ENCODE measurements around the gene UBASH3B.

Gene UBASH3B

DNA sequence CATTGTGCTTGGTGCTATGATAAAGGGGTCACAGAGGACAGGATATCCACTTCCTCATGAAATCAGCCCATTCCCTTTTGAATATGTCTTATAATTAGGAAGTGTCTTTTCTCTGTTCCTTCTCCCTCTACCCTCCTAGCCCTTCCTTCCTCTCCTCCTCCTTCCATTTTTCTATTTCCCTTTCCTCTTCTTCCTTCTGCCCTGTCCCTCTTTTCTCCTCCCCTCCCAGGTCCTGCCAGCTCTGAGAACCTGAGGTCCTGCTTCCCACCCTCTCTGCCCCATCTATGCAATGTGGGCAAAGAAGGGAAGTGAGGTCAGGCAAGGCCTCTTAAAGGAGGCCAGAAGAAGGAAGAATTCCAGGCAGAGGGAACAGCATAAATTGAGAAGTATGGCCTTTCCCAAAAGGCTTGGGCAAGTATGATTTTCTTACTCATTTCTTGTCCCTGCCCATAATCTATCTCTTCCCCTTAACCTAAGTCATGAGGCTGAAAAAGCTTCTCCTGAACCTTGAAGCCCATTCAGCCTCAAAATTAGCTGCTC, 7.7 kb upstream of the UBASH3B start:
- DNase-seq (ENCODE audit: low read depth in 3 of 3): no peak

DNA sequence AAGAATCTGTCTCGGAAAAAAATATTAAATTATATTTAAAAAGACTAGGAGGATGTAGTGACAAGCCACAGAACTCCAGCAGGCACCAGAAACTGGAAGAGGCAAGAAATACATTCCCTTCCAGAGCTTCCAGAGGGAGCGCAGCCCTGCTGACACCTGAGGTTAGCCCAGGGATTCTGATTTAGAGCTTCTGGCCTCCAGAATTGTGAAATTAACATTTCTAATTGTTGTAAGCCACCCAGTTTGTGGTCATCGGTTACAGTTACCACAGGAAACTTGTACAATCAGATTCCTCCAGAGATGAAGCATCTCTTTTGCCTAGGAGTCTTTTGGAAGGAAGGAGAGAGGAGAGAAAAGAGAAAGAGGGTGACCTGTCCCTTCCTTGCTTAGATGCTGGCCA, 6.4 kb upstream of the UBASH3B start:
- no peak for DNase-seq (ENCODE audit: low read depth in 3 of 3)

DNA sequence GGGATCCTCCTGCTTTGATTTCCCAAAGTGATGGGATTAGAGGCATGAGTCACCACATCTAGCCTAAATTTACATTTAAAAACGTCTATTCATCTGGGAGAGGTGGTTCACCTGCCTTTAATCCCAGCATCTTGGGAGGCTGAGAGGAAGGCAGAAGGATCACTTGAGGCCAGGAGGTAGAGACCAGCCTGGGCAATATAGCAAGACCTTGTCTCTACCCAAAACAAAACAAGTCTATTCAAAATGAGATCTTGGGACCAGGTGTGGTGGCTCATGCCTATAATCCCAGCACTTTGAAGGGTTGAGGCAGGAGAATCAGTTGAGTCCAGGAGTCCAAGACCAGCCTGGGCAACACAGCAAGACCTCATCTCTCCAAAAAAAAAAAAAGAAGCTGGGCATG, 4.9 kb upstream of the UBASH3B start:
- no peak for DNase-seq (ENCODE audit: low read depth in 3 of 3)

DNA sequence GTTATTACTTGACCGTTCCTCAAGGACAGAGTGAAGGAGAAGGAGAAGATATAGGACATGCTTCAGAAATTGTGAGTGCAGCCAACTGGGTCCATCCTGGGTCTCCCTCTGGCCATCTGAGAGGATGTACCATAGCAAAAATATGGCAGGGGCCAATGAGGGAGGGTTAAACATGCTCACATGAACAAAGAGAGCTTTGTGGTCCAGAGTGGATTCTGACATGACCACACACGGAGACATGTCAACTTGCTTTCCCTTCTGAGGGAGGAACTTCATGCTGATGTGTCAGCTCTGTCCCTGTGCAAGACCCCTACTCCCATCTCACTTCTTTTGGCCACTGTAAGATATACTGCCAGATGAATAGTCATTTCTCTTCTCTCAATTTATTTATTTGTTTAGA, 3.0 kb upstream of the UBASH3B start:
- DNase-seq (ENCODE audit: low read depth in 3 of 3): no peak

DNA sequence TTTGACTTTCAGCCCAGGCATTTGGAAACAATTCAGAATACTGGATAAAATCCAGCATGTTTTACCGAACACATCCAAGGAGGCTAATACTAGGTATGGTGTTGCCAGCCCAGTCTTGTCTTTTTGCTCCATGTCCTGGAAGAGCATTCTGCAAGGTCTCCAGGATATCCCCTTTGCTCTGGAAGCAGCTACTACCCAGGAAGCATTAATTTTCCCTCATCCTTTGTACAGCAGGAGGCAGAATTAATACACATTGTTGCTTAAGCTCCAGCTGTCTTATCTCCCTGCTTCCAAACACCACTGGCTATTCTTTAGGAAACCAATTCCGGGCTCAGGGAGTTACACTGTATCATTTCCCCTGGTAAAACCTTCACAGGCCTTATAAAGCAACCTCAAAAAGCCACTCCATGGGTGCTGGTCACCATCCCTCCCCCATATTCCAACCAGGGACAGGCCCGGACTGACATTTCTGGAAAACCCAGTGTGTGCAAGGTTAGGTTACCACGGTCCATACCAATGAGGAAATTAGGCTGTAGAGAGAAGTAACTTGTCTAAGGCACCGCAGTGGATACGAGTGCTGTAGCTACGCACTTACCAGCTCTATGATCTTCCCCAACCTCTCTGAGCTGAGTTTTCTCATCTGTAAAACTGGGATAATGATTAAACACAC, 1.5 kb upstream of the UBASH3B start:
- DNase-seq (ENCODE audit: low read depth in 3 of 3): no peak

DNA sequence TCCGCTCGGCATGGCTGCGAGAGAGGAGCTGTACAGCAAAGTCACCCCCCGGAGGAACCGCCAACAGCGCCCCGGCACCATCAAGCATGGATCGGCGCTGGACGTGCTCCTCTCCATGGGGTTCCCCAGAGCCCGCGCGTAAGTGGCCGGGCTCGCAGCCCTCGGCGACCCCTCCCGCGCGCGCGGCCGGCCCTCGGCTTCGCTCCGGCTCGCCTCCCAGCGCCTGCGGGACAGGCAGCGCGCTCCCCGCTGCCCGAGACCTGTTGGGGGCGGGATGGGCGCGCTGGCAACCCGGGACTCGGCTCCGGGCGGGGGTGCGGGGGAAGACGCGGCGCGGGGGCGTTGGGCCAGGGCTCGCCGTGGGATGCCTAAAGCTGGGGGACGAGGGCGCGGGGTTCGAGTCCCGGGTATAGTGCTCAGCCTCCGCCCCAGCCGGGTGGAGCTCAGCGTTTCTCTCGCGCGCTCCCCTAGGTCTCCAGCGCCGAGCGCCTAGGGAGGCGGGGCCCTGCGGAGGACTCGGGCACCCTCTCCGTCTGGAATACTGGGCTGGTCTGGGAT, 630 bp downstream of the UBASH3B start:
- DNase-seq (ENCODE audit: low read depth in 3 of 3): peak; percentile 24 to 40 (median 29)

DNA sequence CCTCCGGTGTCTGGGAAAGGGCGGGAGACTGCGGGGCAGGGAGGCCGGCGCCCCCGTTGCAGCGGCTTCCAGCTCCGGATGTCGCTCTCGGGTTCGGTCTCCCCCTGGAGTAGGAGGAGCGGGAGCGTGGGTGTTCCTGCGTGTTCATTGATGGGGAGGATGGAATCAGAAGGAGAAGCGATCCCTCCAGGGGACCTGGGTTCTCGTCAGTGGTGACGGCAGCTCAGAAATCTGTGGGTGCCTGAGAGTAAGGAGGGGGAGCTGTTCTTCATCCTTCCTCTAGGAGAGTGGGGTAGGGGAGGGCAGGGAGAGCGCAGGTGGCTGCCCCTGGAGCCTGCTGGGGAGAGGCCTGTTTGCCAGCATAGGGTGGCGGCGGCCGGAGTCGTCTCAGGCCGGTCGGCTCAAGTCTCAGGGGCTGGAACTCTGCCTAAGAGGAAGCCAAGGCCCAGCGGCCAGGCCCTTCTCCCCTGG, 1.1 kb downstream of the UBASH3B start:
- peak in 2 of 3 donors; percentile 25 to 33 for DNase-seq (ENCODE audit: low read depth in 3 of 3)

DNA sequence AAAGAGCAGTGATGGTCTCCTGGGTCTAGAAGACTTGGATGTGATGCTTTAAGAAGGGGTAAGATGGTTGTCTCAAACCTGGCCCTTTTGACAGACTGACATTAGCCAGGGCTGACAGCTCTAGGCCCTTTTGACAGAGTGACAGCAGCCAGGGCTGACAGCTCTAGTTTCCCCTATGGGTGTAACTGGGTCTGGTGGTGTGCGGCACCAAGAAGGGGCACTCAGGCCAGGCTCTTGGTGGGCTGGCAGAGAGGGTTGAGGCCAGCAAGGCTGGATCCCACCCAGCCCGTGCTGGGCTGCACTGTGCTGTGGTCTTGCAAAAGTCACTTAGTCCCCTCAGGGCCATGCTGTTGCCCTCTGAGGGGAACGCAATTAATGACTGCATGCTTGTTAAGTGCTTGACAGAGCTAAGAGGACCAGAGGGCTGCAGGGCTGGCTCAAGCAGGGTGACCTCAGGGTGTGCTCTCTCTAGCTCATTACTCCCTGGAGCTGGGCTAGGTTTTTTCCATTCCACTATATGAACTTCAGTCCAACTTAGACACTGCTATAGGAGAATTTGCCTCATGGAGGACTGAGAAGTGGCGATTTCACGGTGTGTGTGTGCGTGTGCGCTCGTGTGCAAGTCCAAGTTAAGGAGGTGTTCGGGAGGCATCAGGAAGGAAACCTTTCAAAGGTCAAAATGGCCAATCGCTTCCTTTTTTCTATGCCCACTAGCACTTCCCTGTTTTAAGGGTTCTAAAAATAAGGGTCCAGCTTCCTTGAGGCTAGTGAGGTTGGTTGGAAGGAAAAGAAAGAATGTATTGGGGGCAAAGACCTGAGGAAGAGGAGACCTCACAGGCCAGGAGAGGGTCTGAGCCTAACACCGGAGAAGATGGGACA, 4.4 kb downstream of the UBASH3B start:
- no peak for DNase-seq (ENCODE audit: low read depth in 3 of 3)

DNA sequence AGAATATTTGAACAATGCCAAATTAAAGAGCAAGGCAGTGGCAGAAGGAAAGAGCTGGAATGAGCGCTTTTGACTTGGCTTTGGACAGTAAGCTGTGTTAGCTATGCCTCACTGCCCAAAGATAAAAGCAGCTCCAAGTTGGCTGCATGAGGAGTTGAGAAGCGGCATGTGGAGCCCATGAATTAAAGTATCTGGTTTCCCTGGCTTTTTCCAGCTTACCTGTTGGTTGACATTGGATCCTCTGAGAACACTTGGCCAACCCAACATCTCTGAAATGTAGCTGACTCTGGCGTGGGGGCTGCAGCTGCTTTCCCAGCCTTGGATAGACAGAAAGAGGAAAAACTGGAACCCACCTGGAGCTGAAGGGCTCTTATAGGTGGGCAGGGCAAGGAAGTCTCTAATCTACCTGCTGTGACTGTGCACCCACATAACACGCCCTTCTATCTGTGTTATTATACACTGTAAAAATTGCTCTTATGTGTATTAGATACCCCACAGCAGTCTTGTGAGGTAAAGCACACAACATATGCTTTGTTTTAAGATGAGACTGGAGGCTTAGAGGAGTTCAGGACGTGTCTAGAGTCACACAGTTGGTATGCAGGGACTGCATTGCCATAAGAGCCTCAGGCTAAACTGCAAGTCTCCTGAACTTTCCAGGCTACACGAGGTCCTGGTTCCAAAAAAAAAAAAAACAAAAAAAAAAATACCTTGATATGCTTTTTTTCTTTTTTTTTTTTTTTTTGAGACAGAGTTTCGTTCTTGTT, 5.8 kb downstream of the UBASH3B start:
- no peak for DNase-seq (ENCODE audit: low read depth in 3 of 3)

DNA sequence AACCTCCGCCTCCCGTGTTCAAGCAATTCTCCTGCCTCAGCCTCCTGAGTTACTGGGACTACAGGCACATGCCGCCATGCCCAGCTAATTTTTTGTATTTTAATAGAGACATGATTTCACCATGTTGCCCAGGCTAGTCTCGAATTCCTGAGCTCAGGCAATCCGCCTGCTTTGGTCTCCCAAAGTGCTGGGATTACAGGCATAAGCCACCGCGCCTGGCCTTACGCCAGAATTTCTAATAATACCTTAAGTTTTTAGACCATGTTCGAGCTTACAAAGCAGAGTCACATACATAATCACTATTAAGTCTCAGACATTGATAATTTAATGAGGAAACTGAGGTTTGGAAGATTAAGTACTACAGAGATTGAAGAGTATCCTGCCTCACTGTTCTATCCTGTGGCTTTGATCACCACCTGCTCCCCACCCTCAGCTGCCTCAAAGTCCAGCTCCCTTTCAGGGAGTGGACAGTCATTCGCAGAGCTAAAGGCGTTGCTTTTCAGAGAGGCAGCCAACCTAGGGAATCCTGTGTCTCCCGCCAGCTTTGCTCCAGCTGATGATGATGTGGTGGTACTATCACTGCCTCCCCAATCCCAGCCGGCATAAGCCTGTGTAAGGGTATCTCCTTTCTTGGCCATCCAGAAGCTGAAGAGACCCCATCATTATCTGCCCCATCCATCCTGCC, 7.7 kb downstream of the UBASH3B start:
- no peak for DNase-seq (ENCODE audit: low read depth in 3 of 3)

DNA sequence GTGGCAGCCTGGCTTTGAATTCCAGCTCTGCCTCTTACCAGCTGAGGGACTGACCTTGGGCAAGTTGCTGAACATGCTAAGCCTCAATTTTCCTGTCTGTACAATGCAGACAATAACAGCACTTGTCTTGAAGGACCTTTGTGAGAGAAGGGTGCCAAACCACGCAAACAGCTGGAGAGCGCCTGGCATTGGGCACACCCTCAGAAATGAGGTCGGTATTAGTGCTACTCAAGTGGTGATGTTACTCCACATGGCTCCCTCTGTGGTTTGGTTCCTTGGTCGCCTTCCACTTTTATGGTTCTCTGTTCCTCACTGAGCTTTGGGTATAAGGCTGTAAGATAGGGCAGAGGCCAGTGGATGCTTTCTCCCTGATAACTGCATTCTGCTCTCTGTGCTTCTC, 8.2 kb downstream of the UBASH3B start:
- no peak for DNase-seq (ENCODE audit: low read depth in 3 of 3)

DNA sequence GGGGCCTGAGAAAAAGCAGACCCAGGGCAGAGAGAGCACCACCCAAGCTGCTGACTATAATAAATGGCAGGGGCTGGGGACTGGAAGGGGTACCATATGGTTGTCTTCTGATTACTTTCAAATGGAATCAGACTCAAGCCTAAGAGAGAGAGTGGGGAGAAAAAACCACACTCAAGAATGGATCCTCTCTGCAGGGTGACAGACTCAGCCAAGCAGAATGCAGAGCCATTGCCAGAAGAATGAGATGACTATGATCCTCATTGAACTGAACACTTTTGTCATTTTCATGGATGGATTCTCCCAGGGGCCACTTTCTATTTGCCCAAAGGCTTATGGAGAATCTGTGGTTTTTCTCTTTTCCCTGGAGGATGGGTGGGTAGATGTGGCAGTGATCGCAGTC, 8.7 kb downstream of the UBASH3B start:
- DNase-seq (ENCODE audit: low read depth in 3 of 3): no peak

DNA sequence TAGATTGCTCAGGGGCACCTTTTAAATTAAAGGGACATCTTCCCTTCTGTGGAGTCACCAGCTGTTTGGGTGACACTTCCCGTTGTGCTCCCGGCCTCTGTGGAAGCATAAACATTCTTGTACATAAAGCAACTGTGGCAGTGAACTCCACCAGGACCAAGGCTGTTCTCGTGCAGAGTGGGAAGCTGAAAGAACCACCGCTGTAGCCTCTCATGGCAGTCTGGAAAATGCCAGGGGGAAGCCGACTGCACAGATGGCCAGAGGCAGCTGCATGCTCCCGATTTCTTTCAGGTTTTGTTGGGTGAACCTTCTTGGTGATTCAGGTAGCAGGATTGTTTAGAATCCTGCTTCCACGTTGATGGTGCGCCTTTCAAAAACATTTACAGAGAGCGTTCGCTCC, 10.3 kb downstream of the UBASH3B start:
- DNase-seq (ENCODE audit: low read depth in 3 of 3): no peak

DNA sequence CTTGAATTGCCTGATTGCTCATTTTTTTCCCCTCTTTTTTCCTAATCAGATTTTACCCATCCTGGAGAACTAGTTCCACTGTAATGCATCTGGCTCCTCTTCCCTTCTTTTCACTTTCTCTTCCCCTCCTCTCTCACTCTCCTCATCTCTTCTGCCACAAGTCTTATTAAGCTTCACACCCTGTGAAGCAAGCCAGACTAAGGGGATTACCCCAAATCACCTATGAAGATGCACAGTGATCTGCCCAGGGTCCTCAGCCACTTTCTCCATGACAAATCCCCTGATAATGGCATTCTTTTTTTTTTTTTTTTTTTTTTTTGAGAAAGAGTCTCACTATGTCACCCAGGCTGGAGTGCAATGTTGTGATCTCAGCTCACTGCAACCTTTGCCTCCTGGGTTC, 11.2 kb downstream of the UBASH3B start:
- no peak for DNase-seq (ENCODE audit: low read depth in 3 of 3)

DNA sequence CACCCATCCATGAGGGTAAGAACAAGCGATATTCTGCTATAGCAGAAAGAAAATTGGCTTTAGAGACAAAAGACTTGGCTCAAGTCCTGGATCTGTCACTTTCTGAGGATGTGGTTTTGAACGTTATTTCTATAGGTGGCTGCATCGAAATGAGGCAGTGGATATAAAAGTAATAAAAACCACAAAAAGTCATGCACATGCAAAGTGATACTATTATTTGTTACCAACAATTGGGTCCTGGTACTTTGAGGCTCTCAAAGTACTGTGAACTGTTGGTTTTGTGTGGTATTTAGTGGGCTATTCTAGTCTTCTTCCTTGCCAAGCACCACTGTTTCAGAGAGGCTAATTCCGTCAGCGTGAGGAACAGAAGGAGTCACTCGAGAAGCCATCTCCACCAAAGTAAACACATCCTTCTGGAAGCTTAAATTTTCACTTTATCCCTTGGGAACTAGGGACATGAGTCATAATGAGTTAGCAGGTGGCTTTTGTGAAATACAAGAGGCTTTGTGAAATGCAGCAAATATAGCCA, 13.1 kb downstream of the UBASH3B start:
- no peak for DNase-seq (ENCODE audit: low read depth in 3 of 3)

DNA sequence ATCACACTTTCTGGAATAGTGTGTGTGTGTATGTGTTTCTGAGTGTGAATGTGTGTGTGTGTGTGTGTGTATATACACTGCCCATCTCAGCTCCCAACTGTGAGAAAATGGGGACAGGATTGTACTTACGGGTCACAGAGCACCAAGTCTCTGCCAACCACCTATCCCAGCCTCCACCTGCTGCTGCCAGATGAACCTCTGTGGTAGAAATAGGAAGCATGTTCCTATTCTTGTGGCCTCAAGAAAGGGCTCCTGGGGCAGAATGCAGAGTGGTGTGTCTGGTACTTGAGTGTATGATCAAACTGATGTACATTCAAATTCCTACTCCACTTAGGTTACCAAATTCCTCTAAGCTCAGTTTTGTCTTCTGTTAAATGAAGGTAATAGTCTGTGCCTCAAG, 14.6 kb downstream of the UBASH3B start:
- DNase-seq (ENCODE audit: low read depth in 3 of 3): no peak

DNA sequence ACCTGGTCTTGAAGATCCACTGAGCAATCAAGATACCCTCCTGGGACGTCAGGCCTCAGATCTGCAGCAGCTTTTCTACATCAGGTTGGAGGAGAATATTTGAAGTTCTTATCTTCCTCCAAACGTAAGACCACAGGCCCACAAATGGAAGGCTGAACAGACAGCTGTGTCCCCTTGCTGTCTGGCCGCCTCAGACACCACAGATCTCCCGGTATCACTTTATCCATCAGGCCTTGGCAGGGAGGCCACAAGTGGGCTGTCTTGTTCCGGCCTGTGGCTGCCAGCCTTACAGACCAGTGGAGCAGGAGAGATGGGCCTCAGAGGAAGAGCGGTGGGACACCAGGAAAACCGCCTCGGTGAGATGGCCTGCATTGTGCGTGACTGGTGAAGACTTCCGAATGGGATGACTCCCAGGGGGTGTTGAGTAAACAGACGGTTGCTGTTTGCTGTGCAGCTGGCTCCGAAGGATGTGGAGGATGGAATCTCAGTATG, 15.9 kb downstream of the UBASH3B start:
- DNase-seq (ENCODE audit: low read depth in 3 of 3): no peak

DNA sequence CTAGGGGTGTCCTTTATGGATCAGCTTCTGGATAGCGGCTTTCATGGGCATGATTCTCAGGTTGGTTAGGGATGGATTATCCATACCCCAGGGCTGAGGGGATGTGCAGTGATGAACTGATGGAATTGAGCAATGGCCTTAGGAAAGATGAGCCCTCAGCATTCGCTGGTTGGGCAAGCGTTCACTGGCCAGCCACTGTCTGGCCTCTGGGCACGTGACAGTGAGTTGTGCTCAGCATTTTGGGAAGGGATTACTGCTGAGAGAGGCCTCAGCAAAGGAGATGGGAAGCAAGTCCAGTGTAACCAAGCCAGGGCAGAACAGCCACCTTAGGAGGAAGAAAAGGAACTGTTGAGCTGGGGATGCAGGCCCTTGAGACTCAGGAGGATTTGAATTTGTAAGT, 17.4 kb downstream of the UBASH3B start:
- no peak for DNase-seq (ENCODE audit: low read depth in 3 of 3)

DNA sequence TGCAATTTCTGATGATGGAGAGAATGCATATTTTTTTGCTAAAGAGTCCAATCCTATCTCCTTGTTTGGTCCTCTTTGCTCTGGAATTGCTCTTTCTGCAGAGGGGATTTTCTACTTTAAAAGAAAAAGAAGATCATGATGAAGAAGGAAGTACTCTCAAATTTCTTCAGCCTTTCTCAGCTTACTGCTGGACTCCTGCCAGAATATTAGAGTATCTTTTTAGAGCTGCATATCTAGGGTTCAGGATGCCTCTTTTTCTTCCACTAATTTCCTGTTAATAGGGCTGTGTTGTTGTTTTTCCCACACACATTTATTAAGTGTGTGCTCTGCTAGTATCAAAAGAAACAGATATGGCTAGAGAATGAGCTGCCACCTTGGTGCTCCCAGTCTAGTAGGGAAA, 18.2 kb downstream of the UBASH3B start:
- DNase-seq (ENCODE audit: low read depth in 3 of 3): no peak

DNA sequence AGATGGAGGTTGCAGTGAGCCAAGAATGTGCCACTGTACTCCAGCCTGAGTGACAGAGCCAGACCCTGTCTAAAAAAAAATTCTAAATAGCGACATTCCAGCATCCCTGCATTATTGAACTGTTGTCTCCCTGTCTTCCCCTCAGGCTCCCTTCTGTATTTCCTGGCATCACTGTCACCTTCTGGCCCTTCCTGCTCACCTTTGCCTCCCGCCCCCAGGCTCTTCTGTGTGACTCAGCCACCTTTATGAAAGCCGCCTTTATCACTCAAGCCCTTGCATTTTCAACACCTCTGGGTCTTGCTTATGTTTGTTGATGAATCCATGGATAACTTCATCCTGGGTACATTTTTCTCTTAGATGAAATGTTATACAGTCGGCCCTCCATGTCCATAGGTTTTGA, 21.1 kb downstream of the UBASH3B start:
- DNase-seq (ENCODE audit: low read depth in 3 of 3): no peak

DNA sequence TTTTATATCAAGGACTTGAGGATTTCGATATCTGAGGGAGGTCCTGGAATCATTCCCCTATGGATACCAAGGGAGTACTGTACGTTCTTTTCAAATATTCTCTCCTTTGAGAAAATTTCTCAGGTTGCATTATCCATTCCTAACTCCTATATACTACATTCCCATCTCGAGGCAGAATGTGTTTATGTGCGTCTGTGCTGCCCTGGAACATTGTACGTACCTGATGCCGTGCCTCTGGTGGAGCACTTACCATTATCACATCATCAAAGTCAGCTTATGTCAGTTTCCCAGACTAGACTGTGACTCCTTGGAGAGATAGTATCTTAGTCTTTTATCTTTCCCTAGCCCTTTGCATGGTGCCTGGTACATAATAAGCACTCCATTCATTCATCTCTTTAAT, 21.7 kb downstream of the UBASH3B start:
- DNase-seq (ENCODE audit: low read depth in 3 of 3): no peak

Measured in stimulated activated CD4-positive, alpha-beta T cell treated with anti-CD3 and anti-CD28 coated beads, TNF-alpha, amount 100 ng/mL, for 48 hours (primary cell).